GM18505 (cell line): ENCODE data around the gene TMEM256.
A peak's percentile ranks its signal among the peaks of the same experiment; 100 is the strongest.

Experiments used
- ATAC-seq: cut with Tn5 transposase; IDR thresholded peaks from one replicate; pipeline ENCODE4 v1.9.1; 2021; ENCODE audit not compliant: unreplicated experiment
- POLR2A ChIP-seq: IDR thresholded peaks from 4 replicates; pipeline ENCODE4 v1.6.1; 2011; ENCODE audit warnings: borderline replicate concordance; ENCODE audit not compliant: insufficient read depth, insufficient read length; ENCODE audit errors: extremely low read depth

TMEM256 gene

GRCh38 chr17:7437950-7438614, 34.2 kb upstream of the TMEM256 start:
- no peak for ATAC-seq
- TF ChIP-seq POLR2A = no peak

GRCh38 chr17:7437369-7437863, 33.5 kb upstream of the TMEM256 start:
- ATAC-seq = no peak
- TF ChIP-seq POLR2A = no peak

- ATAC-seq = no peak
- no peak for TF ChIP-seq POLR2A
These were observed 32.9 kb upstream of the TMEM256 start for GRCh38 chr17:7436556-7437368.

- peak; percentile 58 for TF ChIP-seq POLR2A
- peak; percentile 25 for ATAC-seq
These were observed 32.0 kb upstream of the TMEM256 start for GRCh38 chr17:7435676-7436555.

- TF ChIP-seq POLR2A = no peak
- ATAC-seq = no peak
These were observed 28.4 kb upstream of the TMEM256 start for GRCh38 chr17:7432296-7432695.

- no peak for TF ChIP-seq POLR2A
- no peak for ATAC-seq
These were observed 27.3 kb upstream of the TMEM256 start for GRCh38 chr17:7431231-7431630.

- TF ChIP-seq POLR2A = no peak
- ATAC-seq = no peak
These were observed 25.8 kb upstream of the TMEM256 start for GRCh38 chr17:7429722-7430121.

GRCh38 chr17:7428557-7428956, 24.7 kb upstream of the TMEM256 start, which contains the start of gene SPEM3:
SPEM3 (plus strand) TSS chr17:7428857; CDS start chr17:7428903, 46 bp downstream.
- ATAC-seq = no peak
- TF ChIP-seq POLR2A = no peak

GRCh38 chr17:7427549-7427948, 23.7 kb upstream of the TMEM256 start:
- TF ChIP-seq POLR2A = no peak
- ATAC-seq = no peak

- no peak for TF ChIP-seq POLR2A
- no peak for ATAC-seq
These were observed 23.1 kb upstream of the TMEM256 start for GRCh38 chr17:7426896-7427489.

- TF ChIP-seq POLR2A = no peak
- no peak for ATAC-seq
These were observed 22.4 kb upstream of the TMEM256 start for GRCh38 chr17:7426203-7426863.

GRCh38 chr17:7425756-7426155, 21.9 kb upstream of the TMEM256 start:
- no peak for ATAC-seq
- TF ChIP-seq POLR2A = no peak
